Measurements from ENCODE around the gene C22orf23. TPM values are rescaled to one million over a fixed set of nuclear protein-coding genes. Genes with fewer than 3 reads are reported as not detected.

The C22orf23 gene
- polyA plus RNA-seq, 2 of the 4 experiments (the other 2 are of a cell fraction), result 0.26 to 0.52 TPM

GRCh38 chr22:37926358-37926757 is 27.0 kb downstream of the C22orf23 start:
- Histone ChIP-seq H3K4me1 (no peaks in the 10 kb centered on the region), H3K4me3 (no peak overlapping the region), H3K27ac (no peak overlapping the region), H3K4me2 (no peak overlapping the region), H3K9me3 (no peaks in the 10 kb centered on the region)
- no peak for TF ChIP-seq ZSCAN20 (CRISPR knock-in tag; IDR thresholded peaks at IDR 0.05)
- no peak for TF ChIP-seq BCL3 (IDR thresholded peaks at IDR 0.05)
- TF ChIP-seq CTCF (IDR thresholded peaks at IDR 0.05), result no peak
- no peak for TF ChIP-seq HOXB5 (CRISPR knock-in tag; IDR thresholded peaks at IDR 0.05)
- TF ChIP-seq RNF2 (IDR thresholded peaks at IDR 0.05; ENCODE audit: borderline replicate concordance, low read depth), result no peak
- no peak for TF ChIP-seq KDM5A (IDR thresholded peaks at IDR 0.05)
- no peak for TF ChIP-seq ZFP36 (IDR thresholded peaks at IDR 0.05; ENCODE audit: borderline replicate concordance, partially characterized antibody)
- TF ChIP-seq EHF (CRISPR knock-in tag; IDR thresholded peaks at IDR 0.05), result no peak
- no peak for TF ChIP-seq CHD4 (IDR thresholded peaks at IDR 0.05; ENCODE audit: borderline replicate concordance)
- TF ChIP-seq NPAS2 (CRISPR knock-in tag; IDR thresholded peaks at IDR 0.05; ENCODE audit: borderline replicate concordance), result no peak
- TF ChIP-seq CBX2 (IDR thresholded peaks at IDR 0.05; ENCODE audit: borderline replicate concordance, low read depth), result no peak
- TF ChIP-seq MAX (IDR thresholded peaks at IDR 0.05), result no peak
- no peak for TF ChIP-seq HMGXB4 (CRISPR knock-in tag; IDR thresholded peaks at IDR 0.05; ENCODE audit: borderline replicate concordance)
- TF ChIP-seq SMC3 (IDR thresholded peaks at IDR 0.05), result no peak
- no peak for TF ChIP-seq JUN (IDR thresholded peaks at IDR 0.05)
- TF ChIP-seq HOXA7 (CRISPR knock-in tag; IDR thresholded peaks at IDR 0.05), result no peak
- no peak for TF ChIP-seq USF2 (IDR thresholded peaks at IDR 0.05)
- no peak for DNase-seq (ENCODE audit: low read depth in 1 of 2, low spot score in 1 of 2)
- WGBS (ENCODE audit: missing lambda C conversion rate), result 92% methylated on average over 5 of the region's 7 CpGs
- no peak for FAIRE-seq
- no peak for ATAC-seq
- ChIA-PET POLR2A (interaction anchor here (0.5 kb wide), 1 partner anchor 52 kb away, joined by 3 read pairs; no protein-coding TSS in a partner anchor), CTCF (interaction anchor here (1.1 to 2.2 kb wide), 3 partner anchors 8 to 109 kb away, joined by 4 to 8 read pairs (median 4); no protein-coding TSS in a partner anchor)

- Histone ChIP-seq H3K4me1 (no peaks in the 10 kb centered on the region), H3K4me2 (no peak overlapping the region), H3K4me3 (no peak overlapping the region), H3K9me3 (no peaks in the 10 kb centered on the region), H3K27ac (no peak overlapping the region)
- FAIRE-seq, result no peak
- ChIA-PET POLR2A (no interaction called here), CTCF (interaction anchor here (0.9 to 2.2 kb wide), 4 partner anchors 8 to 108 kb away, joined by 3 to 8 read pairs (median 4); partner anchors contain the start of gene MICALL1)
- WGBS (ENCODE audit: missing lambda C conversion rate), result 94% methylated on average over 5 of the region's 15 CpGs
- ATAC-seq, result no peak
- TF ChIP-seq GATA3 (IDR thresholded peaks at IDR 0.05; ENCODE audit: borderline replicate concordance), result no peak
- no peak for TF ChIP-seq SREBF2 (IDR thresholded peaks at IDR 0.05)
- no peak for TF ChIP-seq CHD2 (IDR thresholded peaks at IDR 0.05; ENCODE audit: low read length, partially characterized antibody)
- no peak for TF ChIP-seq BHLHE40 (IDR thresholded peaks at IDR 0.05; ENCODE audit: low read depth, low read length)
- TF ChIP-seq HES2 (IDR thresholded peaks at IDR 0.05), result no peak
- no peak for TF ChIP-seq CHD4 (IDR thresholded peaks at IDR 0.05; ENCODE audit: borderline replicate concordance)
- TF ChIP-seq CTCF (IDR thresholded peaks at IDR 0.05), result no peak
- TF ChIP-seq HDAC2 (IDR thresholded peaks at IDR 0.05), result no peak
- TF ChIP-seq NPAS2 (CRISPR knock-in tag; IDR thresholded peaks at IDR 0.05; ENCODE audit: borderline replicate concordance), result no peak
- TF ChIP-seq RARB (CRISPR knock-in tag; IDR thresholded peaks at IDR 0.05), result no peak
- no peak for TF ChIP-seq ZSCAN20 (CRISPR knock-in tag; IDR thresholded peaks at IDR 0.05)
- TF ChIP-seq HOXB5 (CRISPR knock-in tag; IDR thresholded peaks at IDR 0.05), result no peak
- no peak for TF ChIP-seq RNF2 (IDR thresholded peaks at IDR 0.05; ENCODE audit: borderline replicate concordance, low read depth)
- TF ChIP-seq JUNB (IDR thresholded peaks at IDR 0.05), result no peak
- DNase-seq (ENCODE audit: low read depth in 1 of 2, low spot score in 1 of 2), result no peak
Observed at GRCh38 chr22:37925767-37926166, 27.6 kb downstream of the C22orf23 start.
